HG03457 (cell line): Measurements from ENCODE around the gene CD4.
"Not testable (repeated sequence)": the region's sequence is repeated elsewhere in the genome, so short reads cannot be mapped to it uniquely, and the experiment has no call there.

Experiments used
- ATAC-seq: cut with Tn5 transposase; IDR thresholded peaks from one replicate; pipeline ENCODE4 v1.9.1; 2021; ENCODE audit warnings: moderate number of reproducible peaks; ENCODE audit not compliant: unreplicated experiment

The CD4 gene

GRCh38 chr12:6788972-6789924 lies at the start of gene CD4:
Gene CD4 (plus strand): TSS chr12:6789528. CDS start chr12:6800139, 10,611 bp downstream.
- ATAC-seq: no peak

GRCh38 chr12:6742080-6742479 lies 47.2 kb upstream of the CD4 start:
- ATAC-seq: not testable (repeated sequence)

- ATAC-seq: no peak
These were observed 46.5 kb upstream of the CD4 start for GRCh38 chr12:6742834-6743233.

- not testable (repeated sequence) for ATAC-seq
These were observed 46.0 kb upstream of the CD4 start for GRCh38 chr12:6743300-6743699.

- ATAC-seq: no peak
These were observed 43.4 kb upstream of the CD4 start for GRCh38 chr12:6745741-6746525.

- no peak for ATAC-seq
These were observed 42.1 kb upstream of the CD4 start for GRCh38 chr12:6747216-6747615.

- ATAC-seq: no peak
These were observed 40.6 kb upstream of the CD4 start for GRCh38 chr12:6748761-6749160.

- ATAC-seq: no peak
These were observed 38.8 kb upstream of the CD4 start for GRCh38 chr12:6750506-6750905.

GRCh38 chr12:6751767-6752166 lies 37.6 kb upstream of the CD4 start:
- ATAC-seq: no peak

GRCh38 chr12:6752167-6752920 lies 37.0 kb upstream of the CD4 start:
- ATAC-seq: no peak

- peak; percentile 74 for ATAC-seq
These were observed 36.2 kb upstream of the CD4 start, which contains the start of gene MLF2 for GRCh38 chr12:6752921-6753771. Gene MLF2 (minus strand): TSS chr12:6753141. CDS start chr12:6752334, 807 bp downstream.

- ATAC-seq: no peak
These were observed 35.5 kb upstream of the CD4 start for GRCh38 chr12:6753772-6754356.

- ATAC-seq: no peak
These were observed 34.9 kb upstream of the CD4 start for GRCh38 chr12:6754411-6754810.

GRCh38 chr12:6757028-6757690 lies 32.2 kb upstream of the CD4 start:
- ATAC-seq: no peak

GRCh38 chr12:6758506-6759095 lies 30.7 kb upstream of the CD4 start:
- no peak for ATAC-seq

GRCh38 chr12:6759741-6760140 lies 29.6 kb upstream of the CD4 start:
- no peak for ATAC-seq

GRCh38 chr12:6763380-6763779 lies 25.9 kb upstream of the CD4 start:
- ATAC-seq: no peak

GRCh38 chr12:6764011-6764828 lies 25.1 kb upstream of the CD4 start:
- peak; percentile 51 for ATAC-seq
